Neural cell (in vitro differentiated cells): ENCODE measurements around the gene UBXN6. TPM values are rescaled to one million over a fixed set of nuclear protein-coding genes. Genes with fewer than 3 reads are reported as not detected.

Experiments used
- H2AFZ ChIP-seq: fragments of 200-600, 300-800 bp; sonication (generic), shearing (Covaris generic); 2 replicates; pipeline ENCODE4 v1.6.0; 2014; ENCODE audit warnings: low read depth, mild to moderate bottlenecking, antibody characterized with exemption, low read length, moderate library complexity
- H3F3A ChIP-seq: fragments of 200-600 bp; shearing (Covaris generic); 2 replicates; pipeline ENCODE4 v1.6.1; 2016; ENCODE audit warnings: mild to moderate bottlenecking, moderate library complexity, mixed read lengths, antibody characterized with exemption, low read length; ENCODE audit not compliant: insufficient read depth, poor library complexity, severe bottlenecking
- H3K27ac ChIP-seq: fragments of 200-600, 300-800 bp; sonication (generic), shearing (Covaris generic); 2 replicates; pipeline ENCODE4 v1.5.1; 2014; ENCODE audit warnings: mild to moderate bottlenecking, low read length, moderate library complexity
- H3K27me3 ChIP-seq: fragments of 300-800, 200-600 bp; sonication (generic), shearing (Covaris generic); 2 replicates; pipeline ENCODE4 v1.6.0; 2014; ENCODE audit warnings: mild to moderate bottlenecking, low read depth, low read length, moderate library complexity; ENCODE audit not compliant: insufficient read depth
- H3K36me3 ChIP-seq: fragments of 300-800, 200-600 bp; sonication (generic), shearing (Covaris generic); 2 replicates; pipeline ENCODE4 v1.5.1; 2014; ENCODE audit warnings: mild to moderate bottlenecking, antibody characterized with exemption, low read length, moderate library complexity; ENCODE audit not compliant: insufficient read depth
- H3K4me2 ChIP-seq: fragments of 300-800, 200-600 bp; sonication (generic), shearing (Covaris generic); 2 replicates; pipeline ENCODE4 v1.6.0; 2014; ENCODE audit warnings: mild to moderate bottlenecking, low read length
- H3K4me3 ChIP-seq: fragments of 300-800, 200-600 bp; sonication (generic), shearing (Covaris generic); 2 replicates; pipeline ENCODE4 v1.5.1; 2014; ENCODE audit warnings: mild to moderate bottlenecking, low read length, moderate library complexity
- H3K79me2 ChIP-seq: fragments of 200-600 bp; shearing (Covaris generic); replicated peaks from 2 replicates; pipeline ENCODE4 v1.6.0; 2014; ENCODE audit warnings: mild to moderate bottlenecking, low read length, moderate library complexity; ENCODE audit not compliant: insufficient read depth
- H3K9ac ChIP-seq: fragments of 300-800, 200-600 bp; sonication (generic), shearing (Covaris generic); 2 replicates; pipeline ENCODE4 v1.6.1; 2016; ENCODE audit warnings: mild to moderate bottlenecking, low read length, mixed read lengths
- H3K9me2 ChIP-seq: fragments of 200-600 bp; shearing (Covaris generic); 2 replicates; pipeline ENCODE4 v1.6.1; 2016; ENCODE audit warnings: mild to moderate bottlenecking, low read length, mixed read lengths; ENCODE audit not compliant: insufficient read depth
- H3K9me3 ChIP-seq: fragments of 200-600, 300-800 bp; sonication (generic), shearing (Covaris generic); 2 replicates; pipeline ENCODE4 v1.6.1; 2016; ENCODE audit warnings: mild to moderate bottlenecking, mixed run types, low read length, moderate library complexity, mixed read lengths
- H4K20me1 ChIP-seq: fragments of 200-600 bp; shearing (Covaris generic); 2 replicates; pipeline ENCODE4 v1.6.1; 2016; ENCODE audit warnings: mild to moderate bottlenecking, mixed run types; ENCODE audit not compliant: insufficient read depth
- CTCF ChIP-seq: fragments of 450-650 bp; IDR thresholded peaks from 2 replicates; pipeline ENCODE4 v1.5.1; 2014; ENCODE audit warnings: antibody characterized with exemption, mild to moderate bottlenecking, moderate library complexity; ENCODE audit not compliant: poor library complexity, severe bottlenecking
- EP300 ChIP-seq: fragments of 450-650 bp; conservative IDR thresholded peaks from 2 replicates; pipeline ENCODE4 v1.6.1; 2014; ENCODE audit warnings: antibody characterized with exemption, mild to moderate bottlenecking, moderate library complexity; ENCODE audit not compliant: poor library complexity, severe bottlenecking
- EZH2 ChIP-seq: fragments of 200-600, 300-800 bp; shearing (Covaris generic), sonication (generic); IDR thresholded peaks from 2 replicates; pipeline ENCODE4 v1.6.1; 2014; ENCODE audit warnings: antibody characterized with exemption, low read length, borderline replicate concordance, mild to moderate bottlenecking; ENCODE audit not compliant: insufficient read depth, poor library complexity, severe bottlenecking
- MXI1 ChIP-seq: fragments of 450-650 bp; conservative IDR thresholded peaks from 2 replicates; pipeline ENCODE4 v1.6.1; 2014; ENCODE audit warnings: antibody characterized with exemption, mild to moderate bottlenecking; ENCODE audit not compliant: poor library complexity, severe bottlenecking
- POLR2AphosphoS5 ChIP-seq: IDR thresholded peaks from 2 replicates; pipeline ENCODE4 v1.6.1; 2012
- RAD21 ChIP-seq: fragments of 450-650 bp; conservative IDR thresholded peaks from 2 replicates; pipeline ENCODE4 v1.6.1; 2014; ENCODE audit warnings: antibody characterized with exemption, mild to moderate bottlenecking, moderate library complexity
- SMC3 ChIP-seq: fragments of 450-650 bp; conservative IDR thresholded peaks from 2 replicates; pipeline ENCODE4 v1.6.1; 2014; ENCODE audit warnings: antibody characterized with exemption, mild to moderate bottlenecking, moderate library complexity; ENCODE audit not compliant: poor library complexity
- TAF1 ChIP-seq: IDR thresholded peaks from 2 replicates; pipeline ENCODE4 v1.6.1; 2012; ENCODE audit warnings: low read depth
- polyA plus RNA-seq: library from polyadenylated mRNA; depleted of rRNA; stranded (reverse); fragments of >200 nt; gene quantifications from 2 replicates; pipeline ENCODE4 v1.2.3, GENCODE V29; 2014
- TF ChIP-seq, protein P1 (sequence below): IDR thresholded peaks from 2 replicates; pipeline ENCODE4 v1.6.1; 2012; ENCODE audit warnings: borderline replicate concordance

The UBXN6 gene
- polyA plus RNA-seq, 1 donor from 2014 or later, result 102 TPM

DNA sequence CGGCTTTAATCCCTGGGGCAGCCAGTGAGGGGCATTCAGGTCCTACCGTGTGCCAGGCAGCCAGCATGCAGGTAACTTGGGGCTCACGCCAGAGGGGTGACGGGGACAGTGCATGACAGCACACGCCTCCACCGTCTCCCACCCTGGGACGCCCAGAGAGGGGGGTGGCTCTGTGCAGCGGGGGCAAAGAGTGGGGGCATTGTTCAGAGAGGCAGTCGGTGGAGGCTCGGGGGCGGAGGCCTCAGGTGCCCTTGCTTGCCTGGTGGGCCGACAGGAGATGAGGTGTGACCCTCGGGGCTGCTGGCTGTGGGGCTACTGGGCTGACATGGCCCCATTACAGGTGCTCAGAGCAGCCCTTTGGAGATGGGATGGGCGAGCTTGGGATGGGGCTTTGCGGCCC is 42.3 kb upstream of the UBXN6 start:
- H3K79me2 ChIP-seq, result no peaks in the 10 kb centered on the region
- no peak overlapping the region for H3K4me3 ChIP-seq
- no peak overlapping the region for H3K27ac ChIP-seq
- no peaks in the 10 kb centered on the region for H4K20me1 ChIP-seq
- H3K9me2 ChIP-seq, result no peaks in the 10 kb centered on the region
- H3K27me3 ChIP-seq, result no peaks in the 10 kb centered on the region
- no peak overlapping the region for H3K4me2 ChIP-seq
- no peak overlapping the region for H2AFZ ChIP-seq
- no peak for TF ChIP-seq TAF1
- no peak for TF ChIP-seq SMC3
- no peaks in the 10 kb centered on the region for H3K9me3 ChIP-seq
- no peaks in the 10 kb centered on the region for H3F3A ChIP-seq
- no peak overlapping the region for H3K9ac ChIP-seq
- no peaks in the 10 kb centered on the region for H3K36me3 ChIP-seq

DNA sequence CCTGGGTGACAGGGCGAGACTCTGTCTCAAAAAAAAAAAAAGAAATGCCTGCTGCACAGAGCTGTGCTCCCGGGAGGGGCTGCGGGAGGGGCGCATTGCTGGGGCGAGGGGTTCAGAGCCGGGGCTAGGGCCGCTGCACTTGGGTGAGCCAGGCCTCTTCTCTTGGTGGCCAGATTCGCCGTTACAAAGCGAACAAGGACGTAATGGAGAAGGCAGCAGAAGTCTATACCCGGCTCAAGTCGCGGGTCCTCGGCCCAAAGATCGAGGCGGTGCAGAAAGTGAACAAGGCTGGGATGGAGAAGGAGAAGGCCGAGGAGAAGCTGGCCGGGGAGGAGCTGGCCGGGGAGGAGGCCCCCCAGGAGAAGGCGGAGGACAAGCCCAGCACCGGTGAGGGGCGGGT is 41.7 kb upstream of the UBXN6 start:
- Histone ChIP-seq H3K9me2 (no peaks in the 10 kb centered on the region), H3F3A (no peaks in the 10 kb centered on the region), H3K79me2 (no peaks in the 10 kb centered on the region), H3K27me3 (no peaks in the 10 kb centered on the region), H3K4me3 (no peak overlapping the region), H3K9ac (no peak overlapping the region), H3K4me2 (no peak overlapping the region), H3K9me3 (no peaks in the 10 kb centered on the region), H3K27ac (no peak overlapping the region), H4K20me1 (no peaks in the 10 kb centered on the region), H2AFZ (no peak overlapping the region), H3K36me3 (no peaks in the 10 kb centered on the region)
- TF ChIP-seq EZH2 (no peak), CTCF (no peak), SMC3 (no peak), MXI1 (no peak), TAF1 (no peak), POLR2AphosphoS5 (no peak), EP300 (no peak), RAD21 (no peak)
- TF ChIP-seq, protein P1, sequence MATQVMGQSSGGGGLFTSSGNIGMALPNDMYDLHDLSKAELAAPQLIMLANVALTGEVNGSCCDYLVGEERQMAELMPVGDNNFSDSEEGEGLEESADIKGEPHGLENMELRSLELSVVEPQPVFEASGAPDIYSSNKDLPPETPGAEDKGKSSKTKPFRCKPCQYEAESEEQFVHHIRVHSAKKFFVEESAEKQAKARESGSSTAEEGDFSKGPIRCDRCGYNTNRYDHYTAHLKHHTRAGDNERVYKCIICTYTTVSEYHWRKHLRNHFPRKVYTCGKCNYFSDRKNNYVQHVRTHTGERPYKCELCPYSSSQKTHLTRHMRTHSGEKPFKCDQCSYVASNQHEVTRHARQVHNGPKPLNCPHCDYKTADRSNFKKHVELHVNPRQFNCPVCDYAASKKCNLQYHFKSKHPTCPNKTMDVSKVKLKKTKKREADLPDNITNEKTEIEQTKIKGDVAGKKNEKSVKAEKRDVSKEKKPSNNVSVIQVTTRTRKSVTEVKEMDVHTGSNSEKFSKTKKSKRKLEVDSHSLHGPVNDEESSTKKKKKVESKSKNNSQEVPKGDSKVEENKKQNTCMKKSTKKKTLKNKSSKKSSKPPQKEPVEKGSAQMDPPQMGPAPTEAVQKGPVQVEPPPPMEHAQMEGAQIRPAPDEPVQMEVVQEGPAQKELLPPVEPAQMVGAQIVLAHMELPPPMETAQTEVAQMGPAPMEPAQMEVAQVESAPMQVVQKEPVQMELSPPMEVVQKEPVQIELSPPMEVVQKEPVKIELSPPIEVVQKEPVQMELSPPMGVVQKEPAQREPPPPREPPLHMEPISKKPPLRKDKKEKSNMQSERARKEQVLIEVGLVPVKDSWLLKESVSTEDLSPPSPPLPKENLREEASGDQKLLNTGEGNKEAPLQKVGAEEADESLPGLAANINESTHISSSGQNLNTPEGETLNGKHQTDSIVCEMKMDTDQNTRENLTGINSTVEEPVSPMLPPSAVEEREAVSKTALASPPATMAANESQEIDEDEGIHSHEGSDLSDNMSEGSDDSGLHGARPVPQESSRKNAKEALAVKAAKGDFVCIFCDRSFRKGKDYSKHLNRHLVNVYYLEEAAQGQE, result no peak

GRCh38 chr19:4498694-4499093 is 41.1 kb upstream of the UBXN6 start:
- Histone ChIP-seq H3K4me2 (no peak overlapping the region), H3K9me3 (no peaks in the 10 kb centered on the region), H3K79me2 (no peaks in the 10 kb centered on the region), H2AFZ (no peak overlapping the region), H3K27me3 (no peaks in the 10 kb centered on the region), H3K9ac (no peak overlapping the region), H3K4me3 (no peak overlapping the region), H3F3A (no peaks in the 10 kb centered on the region), H3K36me3 (no peaks in the 10 kb centered on the region), H3K9me2 (no peaks in the 10 kb centered on the region), H4K20me1 (no peaks in the 10 kb centered on the region), H3K27ac (no peak overlapping the region)
- TF ChIP-seq EP300 (no peak), SMC3 (no peak), RAD21 (no peak), POLR2AphosphoS5 (no peak), EZH2 (no peak)
- TF ChIP-seq, protein P1, result no peak
